Small intestine (tissue), 4 donors: ENCODE results near the gene RNASE8. TPM values are rescaled to one million over a fixed set of nuclear protein-coding genes. Genes with fewer than 3 reads are reported as not detected.

Experiments
- polyA plus RNA-seq, 4 donors: library from polyadenylated mRNA; stranded (reverse) in 3 of 4; unstranded in 1 of 4; fragments of 200-250 nt in 3 of 4; fragments of 120-200 nt in 1 of 4; gene quantifications; one replicate each; pipeline versions ENCODE4 v1.2.1 to v1.2.3, GENCODE V29; 2013
- donor health status: healthy with polysubstance abuse.
- donor health status: Bipolar disorder and iron deficiency.
- donor health status: healthy.

Gene RNASE8
- polyA plus RNA-seq, 4 donors = not detected

Other genes with a start within 250 kb of the RNASE8 start
- under 1 TPM in 2 of 4 donors, not detected in 2; 0.09 to 0.12 TPM for gene RNASE3, start 166.4 kb upstream of the RNASE8 start, polyA plus RNA-seq
- 1 to 10 TPM in 1 of 4 donors, under 1 TPM in 1, not detected in 2; 0.92 to 3.4 TPM for gene RNASE2, start 102.3 kb upstream of the RNASE8 start, polyA plus RNA-seq
- gene METTL17, start 67.8 kb upstream of the RNASE8 start, polyA plus RNA-seq = 100 to 1,000 TPM in 1 of 4 donors, 10 to 100 TPM in 3; 68.5 to 119 (median 77.5) TPM
- gene SLC39A2, start 58.5 kb upstream of the RNASE8 start, polyA plus RNA-seq = under 1 TPM in 3 of 4 donors, not detected in 1; 0.04 to 0.67 (median 0.16) TPM
- gene NDRG2, start 32.8 kb upstream of the RNASE8 start, polyA plus RNA-seq = 100 to 1,000 TPM in 1 of 4 donors, 10 to 100 TPM in 3; 44.5 to 129 (median 71.4) TPM
- gene TPPP2, start 27.6 kb upstream of the RNASE8 start, polyA plus RNA-seq = under 1 TPM in 2 of 4 donors, not detected in 2; 0.10 to 0.34 TPM
- gene RNASE13, start 23.0 kb upstream of the RNASE8 start, polyA plus RNA-seq = under 1 TPM in 1 of 4 donors, not detected in 3; 0.04 TPM
- gene RNASE7, start 15.5 kb upstream of the RNASE8 start, polyA plus RNA-seq = under 1 TPM in 1 of 4 donors, not detected in 3; 0.04 TPM
- 10 to 100 TPM in 2 of 4 donors, 1 to 10 TPM in 2; 2.2 to 26.1 (median 7.2) TPM for gene ARHGEF40, start 12.5 kb downstream of the RNASE8 start, polyA plus RNA-seq
- 10 to 100 TPM; 42.4 to 69.8 (median 59.6) TPM for gene ZNF219, start 40.8 kb downstream of the RNASE8 start, polyA plus RNA-seq
- gene TMEM253, start 43.2 kb downstream of the RNASE8 start, polyA plus RNA-seq = 100 to 1,000 TPM in 2 of 4 donors, 10 to 100 TPM in 2; 57.9 to 245 (median 101) TPM
- gene OR5AU1, start 98.2 kb downstream of the RNASE8 start, polyA plus RNA-seq = not detected
- 100 to 1,000 TPM; 325 to 716 (median 510) TPM for gene HNRNPC, start 211.6 kb downstream of the RNASE8 start, polyA plus RNA-seq
- under 1 TPM in 2 of 4 donors, not detected in 2; 0.44 to 0.73 TPM for gene RPGRIP1, start 222.3 kb downstream of the RNASE8 start, polyA plus RNA-seq